Measurements from ENCODE around the gene TRAPPC10. TPM values are rescaled to one million over a fixed set of nuclear protein-coding genes. Genes with fewer than 3 reads are reported as not detected.
A peak's percentile ranks its signal among the peaks of the same experiment; 100 is the strongest.

TRAPPC10 gene
- total and polyA plus RNA-seq, 9 of the 15 experiments (the other 6 are each of a cell fraction or from before 2014, with no cell fraction given): 1.1 to 33.8 (median 24.3) TPM

DNA sequence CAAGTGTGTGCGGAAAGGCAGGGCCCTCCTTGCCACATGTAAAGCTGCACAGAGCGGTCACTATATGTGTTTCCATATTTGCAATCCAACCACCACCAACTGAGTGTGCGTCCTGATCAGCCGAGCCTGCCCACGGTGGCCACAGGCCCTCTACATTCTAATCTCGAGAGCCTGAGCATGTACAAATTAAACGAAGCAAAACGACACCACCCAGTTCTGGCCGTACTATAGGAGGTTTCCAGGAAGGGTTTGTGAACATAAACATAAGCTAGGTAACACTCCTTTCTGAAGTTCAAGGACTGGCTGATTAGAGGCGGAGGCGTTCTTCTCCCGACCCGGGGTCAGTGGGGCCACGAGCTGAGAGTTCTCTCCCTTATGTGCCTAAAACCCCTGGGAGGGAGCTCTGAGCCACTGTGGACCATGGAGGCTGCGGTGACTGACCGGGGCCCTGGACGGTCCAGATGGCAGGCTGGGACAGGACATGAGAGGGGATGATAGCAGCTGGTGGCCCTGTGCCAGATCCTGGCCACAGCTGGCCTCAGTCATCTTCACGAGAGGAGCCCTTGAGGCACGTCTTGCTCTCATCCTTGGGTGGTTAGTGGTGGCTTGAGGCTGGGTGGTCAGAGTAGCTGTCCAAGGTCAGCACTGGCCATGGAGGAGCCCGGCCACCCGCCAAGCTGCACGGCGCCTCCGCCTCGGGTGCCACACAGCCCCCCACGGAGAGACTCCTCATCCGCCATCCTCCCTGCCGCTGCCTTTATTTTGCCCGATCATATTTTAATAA, 39.1 kb upstream of the TRAPPC10 start:
- no peaks in the 10 kb centered on the region for H3K9me1 ChIP-seq (ENCODE audit: control insufficient read depth, insufficient read depth, low read length)
- H3K9ac ChIP-seq (ENCODE audit: insufficient read depth in 1 of 2, low read depth in 2 of 2, low read length in 2 of 2): peak overlapping the region; percentile 30 to 40; a peak in 3 of 4 replicates
- peaks cover 14 to 39% of the 10 kb centered on the region in 2 experiments; a peak in 4 of 5 replicates for H3K4me1 ChIP-seq (replicated peaks in 1 of 2; ENCODE audit: control insufficient read depth in 2 of 2, insufficient read depth in 2 of 2, low read length in 2 of 2)
- H4K20me1 ChIP-seq (replicated peaks; ENCODE audit: control insufficient read depth, insufficient read depth, low read length): no peaks in the 10 kb centered on the region
- H3K4me2 ChIP-seq (ENCODE audit: insufficient read depth, low read length): peak overlapping the region; percentile 6
- POLR2A ChIA-PET: interaction anchor here (0.6 to 1.5 kb wide), 14 partner anchors 9 to 324 kb away, joined by 3 to 5 read pairs (median 3); no protein-coding TSS in a partner anchor
- H3K36me3 ChIP-seq (ENCODE audit: control insufficient read depth, insufficient read depth, low read length): peaks cover 52% of the 10 kb centered on the region; the same call in 2 of the 3 replicates
- H3K27ac ChIP-seq (ENCODE audit: extremely low read depth, low read depth, low read length): peak overlapping the region; percentile 42; the same call in 2 of the 3 replicates
- WGBS (ENCODE audit: insufficient coverage, low coverage, missing lambda C conversion rate): 47% methylated on average over 26 of the region's 29 CpGs
- H3K27me3 ChIP-seq (ENCODE audit: control insufficient read depth in 2 of 2, insufficient read depth in 2 of 2, low read length in 2 of 2): no peaks in the 10 kb centered on the region
- H3K4me3 ChIP-seq: no peak overlapping the region
- H3K9me3 ChIP-seq (replicated peaks; ENCODE audit: control insufficient read depth, insufficient read depth, low read depth, low read length): no peaks in the 10 kb centered on the region
- in situ Hi-C loops (cut with MboI): no loop called here
- DNase-seq (ENCODE audit: extremely low read depth in 1 of 4, low spot score in 3 of 4): peak; percentile 51 to 72 (median 60)
- CTCF ChIA-PET (ENCODE audit: low intra/inter-chr PET ratio): no interaction called here
- BruUV-seq (replicated peaks): no TSS peak
- ATAC-seq: peak; percentile 63
- no peaks in the 10 kb centered on the region for H3K79me2 ChIP-seq (ENCODE audit: control insufficient read depth, insufficient read depth, low read length)
- H2AFZ ChIP-seq (ENCODE audit: low read depth, low read length): no peak overlapping the region
- peak; percentile 72 for FAIRE-seq
- intact Hi-C loops (cut with micrococcal nuclease): no loop called here
- TF ChIP-seq ZBTB1 (CRISPR knock-in tag; IDR thresholded peaks at IDR 0.05; ENCODE audit: borderline replicate concordance, low read depth) (no peak), BRF1 (IDR thresholded peaks at IDR 0.05; ENCODE audit: borderline replicate concordance, extremely low read depth, insufficient read length) (no peak), HNRNPL (IDR thresholded peaks at IDR 0.05; ENCODE audit: low read depth, low read length) (no peak), TOE1 (IDR thresholded peaks at IDR 0.05; ENCODE audit: borderline replicate concordance) (no peak), TOE1 (CRISPR knock-in tag; IDR thresholded peaks at IDR 0.05; ENCODE audit: borderline replicate concordance, low read depth) (no peak), RBM22 (IDR thresholded peaks at IDR 0.05; ENCODE audit: low read depth, low read length, poor library complexity, severe bottlenecking) (no peak), HDAC1 (IDR thresholded peaks at IDR 0.05) (no peak), RBM25 (IDR thresholded peaks at IDR 0.05; ENCODE audit: low read depth, low read length, severe bottlenecking) (no peak), HLTF (IDR thresholded peaks at IDR 0.05) (no peak), MYC (IDR thresholded peaks at IDR 0.05; ENCODE audit: low read depth, low read length) (0 out of 2 replicates have a peak, but pooled peaks have one; percentile 22), MYC (CRISPR knock-in tag; IDR thresholded peaks at IDR 0.05; ENCODE audit: borderline replicate concordance, low read depth) (no peak), TAF7 (tag; IDR thresholded peaks at IDR 0.05) (no peak), POLR2AphosphoS5 (IDR thresholded peaks at IDR 0.05; ENCODE audit: control insufficient read depth, insufficient read depth, low read depth, low read length) (peak; percentile 63; the same call in 1 of the 2 replicates), TAL1 (IDR thresholded peaks at IDR 0.05) (peak; percentile 47; the same call in 1 of the 2 replicates), ETS2 (tag; IDR thresholded peaks at IDR 0.05; ENCODE audit: borderline replicate concordance, poor library complexity, severe bottlenecking) (no peak)

Measured in K562 (cell line).